GM12878 (cell line): ENCODE data around the gene FANCC. TPM values are rescaled to one million over a fixed set of nuclear protein-coding genes. Genes with fewer than 3 reads are reported as not detected.

Source experiments
- ATAC-seq: fragments of 200-7000 bp; cut with Tn5 transposase; 3 replicates; pipeline ENCODE4 v1.9.1; 2020; ENCODE audit warnings: mild to moderate bottlenecking, moderate library complexity
- BruUV-seq: library from RNA; stranded (reverse); fragments of 400-500 nt; replicated peaks from 2 replicates; lab custom pipeline; 2021; lab: Mats Ljungman, UMichigan
- CTCF ChIA-PET: fragments of 300-600 bp; sonication (Branson Sonifier 250); formaldehyde crosslinking; extraction: SDS; loops from one replicate; lab custom pipeline; 2021; ENCODE audit warnings: inconsistent platforms; lab: Yijun Ruan, JAX
- POLR2A ChIA-PET: fragments of 350-600 bp; formaldehyde crosslinking; extraction: SDS; loops from one replicate; lab custom pipeline; 2021; ENCODE audit warnings: inconsistent platforms; lab: Charles Lee
- RAD21 ChIA-PET: fragments of 300-600 bp; sonication (Branson Sonifier 250); formaldehyde crosslinking; loops from one replicate; lab custom pipeline; 2023; ENCODE audit warnings: antibody characterized with exemption; ENCODE audit not compliant: unreplicated experiment; lab: Charles Lee
- SMC1A ChIA-PET: fragments of 300-600 bp; sonication (Branson Sonifier 250); formaldehyde crosslinking; loops from one replicate; lab custom pipeline; 2023; ENCODE audit not compliant: unreplicated experiment, uncharacterized antibody; lab: Charles Lee
- DNase-seq: peaks from one replicate; pipeline ENCODE4 v3.0.0-alpha.2; 2011; ENCODE audit warnings: low read depth, low spot score
- FAIRE-seq: peaks from 3 replicates; lab custom pipeline; 2011; peaks lifted over from hg19 to GRCh38; lab: Jason Lieb, UNC
- H2AFZ ChIP-seq: 2 replicates; pipeline ENCODE4 v1.6.0; 2011; ENCODE audit warnings: low read depth, low read length, control low read depth; ENCODE audit not compliant: control insufficient read depth
- H3K27ac ChIP-seq: 2 replicates; pipeline ENCODE4 v1.5.1; 2011; ENCODE audit warnings: control low read depth; ENCODE audit not compliant: control insufficient read depth, insufficient read depth
- H3K27me3 ChIP-seq, 2 experiments: replicated peaks in 1 of 2; 2 replicates each; pipeline versions ENCODE4 v1.6.0 to v1.6.1; 2011; ENCODE audit warnings: low read length in 1 of 2; ENCODE audit not compliant: control insufficient read depth in 2 of 2, insufficient read depth in 2 of 2
- H3K36me3 ChIP-seq, 2 experiments: 2 replicates each; pipeline ENCODE4 v1.5.1; 2011; ENCODE audit warnings: low read length in 1 of 2; ENCODE audit not compliant: control insufficient read depth in 2 of 2, insufficient read depth in 2 of 2
- H3K4me1 ChIP-seq: 2 replicates; pipeline ENCODE4 v1.6.1; 2011; ENCODE audit warnings: mild to moderate bottlenecking, low read length, moderate library complexity, mixed read lengths; ENCODE audit not compliant: control insufficient read depth, insufficient read depth
- H3K4me2 ChIP-seq: 2 replicates; pipeline ENCODE4 v1.6.0; 2011; ENCODE audit warnings: control low read depth; ENCODE audit not compliant: control insufficient read depth, insufficient read depth
- H3K4me3 ChIP-seq: fragments of 200-600 bp; sonication (generic); 2 replicates; pipeline ENCODE4 v1.5.1; 2016
- H3K79me2 ChIP-seq: 2 replicates; pipeline ENCODE4 v1.6.0; 2011; ENCODE audit warnings: low read length; ENCODE audit not compliant: control insufficient read depth, insufficient read depth
- H3K9ac ChIP-seq: 2 replicates; pipeline ENCODE4 v1.8.0; 2011; ENCODE audit warnings: low read length, control low read depth, mixed read lengths; ENCODE audit not compliant: control insufficient read depth, insufficient read depth
- H3K9me3 ChIP-seq: replicated peaks from 3 replicates; pipeline ENCODE4 v1.5.1; 2011; ENCODE audit warnings: mild to moderate bottlenecking, low read length; ENCODE audit not compliant: control insufficient read depth, insufficient read depth
- H4K20me1 ChIP-seq: 2 replicates; pipeline ENCODE4 v1.6.0; 2011; ENCODE audit not compliant: control insufficient read depth, insufficient read depth
- CEBPZ ChIP-seq: fragments of 150-350 bp; IDR thresholded peaks from 2 replicates; pipeline ENCODE4 v1.6.1; 2016; ENCODE audit warnings: low read depth, low read length
- CHD4 ChIP-seq: fragments of 200-600 bp; sonication (generic); IDR thresholded peaks from 2 replicates; pipeline ENCODE4 v1.6.1; 2016; ENCODE audit warnings: mild to moderate bottlenecking
- HSF1 ChIP-seq: fragments of 150-350 bp; IDR thresholded peaks from 2 replicates; pipeline ENCODE4 v1.6.1; 2014; ENCODE audit warnings: mild to moderate bottlenecking, low read depth, low read length
- JUND ChIP-seq: IDR thresholded peaks from 2 replicates; pipeline ENCODE4 v1.6.1; 2012; ENCODE audit warnings: low read depth, mild to moderate bottlenecking, low read length, improper control_type of control experiment, moderate library complexity
- NFIC ChIP-seq: IDR thresholded peaks from 2 replicates; pipeline ENCODE4 v1.6.1; 2012; ENCODE audit warnings: low read depth, mild to moderate bottlenecking, inconsistent platforms, low read length, moderate library complexity
- NR2C2 ChIP-seq: IDR thresholded peaks from 2 replicates; pipeline ENCODE4 v1.6.1; 2011; ENCODE audit warnings: borderline replicate concordance, low read depth; ENCODE audit not compliant: control insufficient read depth, insufficient read length
- PAX8 ChIP-seq: fragments of 450-650 bp; IDR thresholded peaks from 2 replicates; pipeline ENCODE4 v1.6.1; 2017; ENCODE audit warnings: mild to moderate bottlenecking, moderate library complexity
- PKNOX1 ChIP-seq: fragments of 450-650 bp; IDR thresholded peaks from 2 replicates; pipeline ENCODE4 v1.6.1; 2016; ENCODE audit warnings: mild to moderate bottlenecking
- SIX5 ChIP-seq: IDR thresholded peaks from 2 replicates; pipeline ENCODE4 v1.6.1; 2011; ENCODE audit warnings: mild to moderate bottlenecking, low read depth, low read length, moderate library complexity; ENCODE audit not compliant: severe bottlenecking
- SMAD1 ChIP-seq: fragments of 450-650 bp; IDR thresholded peaks from 2 replicates; pipeline ENCODE4 v1.6.1; 2018; ENCODE audit warnings: mild to moderate bottlenecking, low read depth; ENCODE audit not compliant: partially characterized antibody
- TCF12 ChIP-seq: IDR thresholded peaks from 2 replicates; pipeline ENCODE4 v1.6.1; 2011; ENCODE audit warnings: low read depth, mild to moderate bottlenecking, low read length
- ZBTB11 ChIP-seq: fragments of 450-650 bp; formaldehyde crosslinking; IDR thresholded peaks from 2 replicates; pipeline ENCODE4 v1.5.0; 2022; ENCODE audit warnings: mild to moderate bottlenecking, missing genetic modification characterization
- ZSCAN29 ChIP-seq: fragments of 450-650 bp; IDR thresholded peaks from 2 replicates; pipeline ENCODE4 v1.6.1; 2017; ENCODE audit warnings: mild to moderate bottlenecking, moderate library complexity
- WGBS: methylation state at CpG from one replicate; pipeline ENCODE4 v1.1.6; 2016; ENCODE audit warnings: low lambda C conversion rate; ENCODE audit not compliant: insufficient replicate concordance, insufficient coverage; ENCODE audit errors: missing lambda C conversion rate; 5-methylcytosine and 5-hydroxymethylcytosine counted together
- in situ Hi-C: fragments of 300-500 bp; cut with MboI; formaldehyde crosslinking; loops from 9 replicates; pipeline ENCODE4 v1.14.3; 2018; ENCODE audit warnings: mixed read lengths
- intact Hi-C: fragments of 100-400 bp; cut with micrococcal nuclease; formaldehyde crosslinking; loops from one replicate; pipeline ENCODE4 v1.14.2; 2022; ENCODE audit not compliant: unreplicated experiment
- polyA plus RNA-seq, 11 experiments: library from polyadenylated mRNA; depleted of rRNA in 4 of 11; unstranded in 6 of 11; stranded (reverse) in 5 of 11; fragments of >200 nt; fragmentation: Nextera tagmentation in 4 of 11; fragmentation: Illumina TruSeq in 1 of 11; extraction: Ambion mirVana in 4 of 11; extraction: Trizol in 1 of 11; gene quantifications; 1 replicate in 1 of 11; 2 replicates in 10 of 11; pipeline versions ENCODE4 v1.2.1 to v1.2.3, GENCODE V29; 2011 to 2016; ENCODE audit warnings: inconsistent platforms in 2 of 11, missing spikeins in 2 of 11, low read depth in 1 of 11
- total RNA-seq, 4 experiments: library from RNA; depleted of rRNA in 3 of 4; stranded (reverse); fragments of >200 nt in 3 of 4; fragmentation: Illumina TruSeq in 1 of 4; extraction: Trizol in 1 of 4; gene quantifications; 2 replicates each; pipeline versions ENCODE4 v1.2.1 to v1.2.3, GENCODE V29; 2013 to 2021

The FANCC gene
- total and polyA plus RNA-seq, 10 of the 15 experiments (the other 5 are each of a cell fraction or from before 2014, with no cell fraction given), result 1.2 to 16.8 (median 10.5) TPM

GRCh38 chr9:95155220-95155619, 162.3 kb downstream of the FANCC start (continued):
- TF ChIP-seq SIX5, result no peak
- TF ChIP-seq ZBTB11 (CRISPR knock-in tag), result no peak

GRCh38 chr9:95150903-95151302, 166.6 kb downstream of the FANCC start:
- BruUV-seq, result no TSS peak
- no peak for FAIRE-seq
- CTCF ChIA-PET, result interaction anchor here (0.9 to 7.3 kb wide), 4 partner anchors 16 to 23 kb away, joined by 3 to 47 read pairs (median 4); no protein-coding TSS in a partner anchor
- no peak for ATAC-seq
- no peaks in the 10 kb centered on the region for H3K79me2 ChIP-seq
- POLR2A ChIA-PET, result no interaction called here
- in situ Hi-C loops, result no loop called here
- intact Hi-C loops, result no loop called here
- H3K4me2 ChIP-seq, result no peak overlapping the region
- no peak overlapping the region for H3K9ac ChIP-seq
- no peaks in the 10 kb centered on the region for H4K20me1 ChIP-seq
- H3K9me3 ChIP-seq, result no peaks in the 10 kb centered on the region
- H2AFZ ChIP-seq, result no peak overlapping the region
- H3K4me3 ChIP-seq, result no peak overlapping the region
- no peaks in the 10 kb centered on the region for H3K27me3 ChIP-seq
- DNase-seq, result no peak
- 97% methylated on average over 7 of the region's 7 CpGs for WGBS
- H3K36me3 ChIP-seq, result no peaks in the 10 kb centered on the region
- RAD21 ChIA-PET, result interaction anchor here (0.6 kb wide), 1 partner anchor 635 kb away, joined by 3 read pairs; no protein-coding TSS in a partner anchor
- H3K27ac ChIP-seq, result no peak overlapping the region
- SMC1A ChIA-PET, result interaction anchor here (0.8 to 1.4 kb wide), 3 partner anchors 17 to 24 kb away, joined by 3 to 6 read pairs (median 3); no protein-coding TSS in a partner anchor
- H3K4me1 ChIP-seq, result no peaks in the 10 kb centered on the region
- TF ChIP-seq JUND (no peak), CEBPZ (no peak), NR2C2 (no peak), PAX8 (no peak), SMAD1 (no peak), CHD4 (no peak), HSF1 (no peak), ZSCAN29 (no peak), NFIC (no peak), TCF12 (no peak), PKNOX1 (no peak)
